H1 (cell line): Measurements from ENCODE around the gene PHTF1.

ENCODE experiments used
- EP300 ChIP-seq, 2 experiments: IDR thresholded peaks; 1 replicate in 1 of 2; 2 replicates in 1 of 2; pipeline ENCODE4 v1.6.1; 2011 to 2012; ENCODE audit warnings: low read depth in 2 of 2, low read length in 2 of 2, mild to moderate bottlenecking in 2 of 2, borderline replicate concordance in 1 of 2, inconsistent platforms in 1 of 2, moderate library complexity in 1 of 2
- MAFK ChIP-seq: IDR thresholded peaks from 2 replicates; pipeline ENCODE4 v1.6.1; 2012; ENCODE audit warnings: low read depth, mild to moderate bottlenecking, improper control_type of control experiment, low read length
- ZNF274 ChIP-seq: IDR thresholded peaks from 2 replicates; pipeline ENCODE4 v1.7.0; 2012; ENCODE audit warnings: low read length, borderline replicate concordance; ENCODE audit errors: extremely low read depth
- TF ChIP-seq, protein P1 (sequence below), 3 experiments: IDR thresholded peaks; 1 replicate in 2 of 3; 2 replicates in 1 of 3; pipeline versions ENCODE4 v1.5.1 to v1.6.1; 2011; ENCODE audit warnings: low read length in 3 of 3, mild to moderate bottlenecking in 3 of 3, inconsistent platforms in 2 of 3, low read depth in 1 of 3, moderate library complexity in 1 of 3; ENCODE audit not compliant: insufficient read depth in 1 of 3; ENCODE audit errors: control extremely low read depth in 1 of 3

DNA sequence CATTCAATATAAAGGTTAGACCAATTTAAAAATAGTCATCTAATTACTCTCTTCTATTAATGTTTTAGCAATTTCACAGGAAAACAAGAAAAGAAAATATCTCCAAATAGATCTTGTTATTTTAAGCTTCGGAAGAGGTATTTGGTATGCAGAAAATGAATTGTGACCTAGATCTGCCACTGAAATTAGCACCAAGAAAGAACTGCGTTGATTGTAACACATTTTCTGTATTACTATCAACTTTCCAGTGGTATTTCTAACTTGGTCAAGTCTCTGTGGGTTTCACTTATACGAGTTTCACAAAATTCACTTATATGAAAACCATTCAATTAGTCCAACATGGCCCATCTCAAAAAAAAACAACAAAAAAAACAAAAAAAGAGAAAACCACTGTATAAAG lies 41.2 kb upstream of the PHTF1 start:
- TF ChIP-seq, protein P1, sequence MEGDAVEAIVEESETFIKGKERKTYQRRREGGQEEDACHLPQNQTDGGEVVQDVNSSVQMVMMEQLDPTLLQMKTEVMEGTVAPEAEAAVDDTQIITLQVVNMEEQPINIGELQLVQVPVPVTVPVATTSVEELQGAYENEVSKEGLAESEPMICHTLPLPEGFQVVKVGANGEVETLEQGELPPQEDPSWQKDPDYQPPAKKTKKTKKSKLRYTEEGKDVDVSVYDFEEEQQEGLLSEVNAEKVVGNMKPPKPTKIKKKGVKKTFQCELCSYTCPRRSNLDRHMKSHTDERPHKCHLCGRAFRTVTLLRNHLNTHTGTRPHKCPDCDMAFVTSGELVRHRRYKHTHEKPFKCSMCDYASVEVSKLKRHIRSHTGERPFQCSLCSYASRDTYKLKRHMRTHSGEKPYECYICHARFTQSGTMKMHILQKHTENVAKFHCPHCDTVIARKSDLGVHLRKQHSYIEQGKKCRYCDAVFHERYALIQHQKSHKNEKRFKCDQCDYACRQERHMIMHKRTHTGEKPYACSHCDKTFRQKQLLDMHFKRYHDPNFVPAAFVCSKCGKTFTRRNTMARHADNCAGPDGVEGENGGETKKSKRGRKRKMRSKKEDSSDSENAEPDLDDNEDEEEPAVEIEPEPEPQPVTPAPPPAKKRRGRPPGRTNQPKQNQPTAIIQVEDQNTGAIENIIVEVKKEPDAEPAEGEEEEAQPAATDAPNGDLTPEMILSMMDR (IDR thresholded peaks at IDR 0.05; ENCODE audit: control extremely low read depth in 1 of 3, insufficient read depth in 1 of 3, low read depth in 1 of 3, low read length in 3 of 3), result no peak
- TF ChIP-seq EP300 (IDR thresholded peaks at IDR 0.05; ENCODE audit: borderline replicate concordance in 1 of 2, low read depth in 2 of 2, low read length in 2 of 2) (no peak), MAFK (no peak), ZNF274 (no peak)
